ENCODE measurements around the gene FBXO10.

FBXO10 gene, protein sequence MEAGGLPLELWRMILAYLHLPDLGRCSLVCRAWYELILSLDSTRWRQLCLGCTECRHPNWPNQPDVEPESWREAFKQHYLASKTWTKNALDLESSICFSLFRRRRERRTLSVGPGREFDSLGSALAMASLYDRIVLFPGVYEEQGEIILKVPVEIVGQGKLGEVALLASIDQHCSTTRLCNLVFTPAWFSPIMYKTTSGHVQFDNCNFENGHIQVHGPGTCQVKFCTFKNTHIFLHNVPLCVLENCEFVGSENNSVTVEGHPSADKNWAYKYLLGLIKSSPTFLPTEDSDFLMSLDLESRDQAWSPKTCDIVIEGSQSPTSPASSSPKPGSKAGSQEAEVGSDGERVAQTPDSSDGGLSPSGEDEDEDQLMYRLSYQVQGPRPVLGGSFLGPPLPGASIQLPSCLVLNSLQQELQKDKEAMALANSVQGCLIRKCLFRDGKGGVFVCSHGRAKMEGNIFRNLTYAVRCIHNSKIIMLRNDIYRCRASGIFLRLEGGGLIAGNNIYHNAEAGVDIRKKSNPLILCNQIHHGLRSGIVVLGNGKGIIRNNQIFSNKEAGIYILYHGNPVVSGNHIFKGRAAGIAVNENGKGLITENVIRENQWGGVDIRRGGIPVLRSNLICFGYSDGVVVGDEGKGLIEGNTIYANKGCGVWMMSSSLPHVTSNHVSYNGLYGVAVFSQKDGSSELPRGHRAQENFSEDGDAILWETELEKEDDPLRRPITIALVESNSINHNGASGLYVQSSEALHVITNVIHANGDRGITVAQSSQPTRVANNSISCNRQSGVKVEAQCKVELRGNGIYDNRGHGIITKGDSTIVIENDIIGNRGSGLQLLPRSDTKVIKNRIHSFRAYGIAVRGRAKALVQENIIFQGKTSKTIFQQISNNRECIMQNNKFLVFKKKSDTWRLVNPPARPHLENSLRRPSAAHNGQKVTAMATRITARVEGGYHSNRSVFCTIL

DNA sequence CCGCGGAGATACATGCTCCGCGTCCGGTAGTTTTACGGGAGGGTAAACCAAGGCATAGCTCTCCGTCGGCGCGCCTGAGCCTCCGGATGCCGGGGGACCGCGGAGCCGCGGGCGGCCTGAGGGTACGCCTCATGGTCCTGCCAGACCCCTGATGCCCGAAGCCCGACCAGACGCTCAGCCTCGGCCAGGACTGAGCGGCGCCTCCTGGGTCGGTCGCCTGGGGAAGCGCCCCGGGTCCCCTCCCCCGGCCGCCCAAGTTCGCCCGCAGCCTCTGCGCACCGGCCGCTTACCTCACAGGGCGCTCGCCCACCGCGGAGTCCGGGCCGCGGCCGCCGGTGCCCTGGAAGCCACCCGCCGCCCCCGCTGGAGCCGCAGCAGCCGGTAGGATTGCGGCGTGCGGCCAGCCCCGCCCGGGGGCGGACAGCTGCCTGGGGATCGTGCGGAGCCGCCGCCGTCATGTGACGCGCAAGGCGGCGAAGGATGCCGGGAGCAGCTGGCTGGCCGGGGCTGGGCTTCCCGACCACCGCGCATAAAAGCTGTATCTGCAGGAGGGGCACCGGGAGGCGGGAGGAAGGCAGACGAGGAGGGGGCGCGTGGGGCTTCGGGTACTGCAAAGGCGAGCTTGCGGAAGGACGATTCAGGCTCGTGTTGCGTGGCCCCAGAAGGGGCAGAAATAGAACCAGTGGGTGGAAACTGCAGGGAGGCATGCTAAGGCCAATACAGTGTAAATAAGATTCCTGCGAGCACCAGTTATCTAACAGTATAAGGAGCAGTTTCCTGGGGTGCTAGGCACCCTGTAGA, at the start of gene FBXO10:
Gene FBXO10 (minus strand): TSS at position 460 of the 801 bp plus-strand sequence. CDS start 34,612 bp downstream, outside the sequence.
- Histone ChIP-seq H3K27me3 (ENCODE audit: insufficient read depth, poor library complexity, severe bottlenecking) (no peaks in the 10 kb centered on the region), H3K4me1 (ENCODE audit: insufficient read depth, poor library complexity, severe bottlenecking) (peaks cover 3% of the 10 kb centered on the region), H3K36me3 (ENCODE audit: low read depth) (peaks cover 8% of the 10 kb centered on the region), H3K27ac (ENCODE audit: poor library complexity, severe bottlenecking) (peak within 1 kb of the TSS; percentile 27), H3K4me3 (ENCODE audit: severe bottlenecking) (peak within 1 kb of the TSS; percentile 73), H3K9me3 (ENCODE audit: severe bottlenecking) (no peaks in the 10 kb centered on the region)
- DNase-seq (ENCODE audit: low spot score) (peak; percentile 67), ATAC-seq (ENCODE audit: low read depth) (peak; percentile 88)
- TF ChIP-seq, protein P1, sequence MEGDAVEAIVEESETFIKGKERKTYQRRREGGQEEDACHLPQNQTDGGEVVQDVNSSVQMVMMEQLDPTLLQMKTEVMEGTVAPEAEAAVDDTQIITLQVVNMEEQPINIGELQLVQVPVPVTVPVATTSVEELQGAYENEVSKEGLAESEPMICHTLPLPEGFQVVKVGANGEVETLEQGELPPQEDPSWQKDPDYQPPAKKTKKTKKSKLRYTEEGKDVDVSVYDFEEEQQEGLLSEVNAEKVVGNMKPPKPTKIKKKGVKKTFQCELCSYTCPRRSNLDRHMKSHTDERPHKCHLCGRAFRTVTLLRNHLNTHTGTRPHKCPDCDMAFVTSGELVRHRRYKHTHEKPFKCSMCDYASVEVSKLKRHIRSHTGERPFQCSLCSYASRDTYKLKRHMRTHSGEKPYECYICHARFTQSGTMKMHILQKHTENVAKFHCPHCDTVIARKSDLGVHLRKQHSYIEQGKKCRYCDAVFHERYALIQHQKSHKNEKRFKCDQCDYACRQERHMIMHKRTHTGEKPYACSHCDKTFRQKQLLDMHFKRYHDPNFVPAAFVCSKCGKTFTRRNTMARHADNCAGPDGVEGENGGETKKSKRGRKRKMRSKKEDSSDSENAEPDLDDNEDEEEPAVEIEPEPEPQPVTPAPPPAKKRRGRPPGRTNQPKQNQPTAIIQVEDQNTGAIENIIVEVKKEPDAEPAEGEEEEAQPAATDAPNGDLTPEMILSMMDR (IDR thresholded peaks at IDR 0.05; ENCODE audit: poor library complexity, severe bottlenecking): no peak

DNA sequence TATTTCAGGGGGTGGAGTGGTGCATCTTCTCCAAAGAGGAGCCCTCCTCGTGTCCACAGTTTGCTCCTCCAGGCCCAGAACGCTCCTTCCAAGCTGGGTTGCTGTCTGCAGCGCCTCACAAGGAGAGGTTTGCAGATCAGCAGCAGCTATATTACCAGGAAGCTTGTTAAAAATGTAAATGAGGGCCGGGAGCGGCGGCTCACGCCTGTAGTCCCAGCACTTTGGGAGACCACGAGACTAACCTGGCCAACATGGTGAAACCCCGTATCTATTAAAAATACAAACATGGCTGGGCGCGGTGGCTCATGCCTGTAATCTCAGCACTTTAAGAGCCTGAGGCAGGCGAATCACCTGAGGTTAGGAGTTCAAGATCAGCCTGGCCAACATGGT, 49.6 kb upstream of the FBXO10 start:
- TF ChIP-seq, protein P1 (IDR thresholded peaks at IDR 0.05; ENCODE audit: poor library complexity, severe bottlenecking): no peak
- Histone ChIP-seq H3K4me3 (ENCODE audit: severe bottlenecking) (no peak overlapping the region), H3K27me3 (ENCODE audit: insufficient read depth, poor library complexity, severe bottlenecking) (no peaks in the 10 kb centered on the region), H3K27ac (ENCODE audit: poor library complexity, severe bottlenecking) (no peak overlapping the region), H3K36me3 (ENCODE audit: low read depth) (no peaks in the 10 kb centered on the region), H3K4me1 (ENCODE audit: insufficient read depth, poor library complexity, severe bottlenecking) (no peaks in the 10 kb centered on the region), H3K9me3 (ENCODE audit: severe bottlenecking) (no peaks in the 10 kb centered on the region)
- no peak for ATAC-seq (ENCODE audit: low read depth)
- no peak for DNase-seq (ENCODE audit: low spot score)

DNA sequence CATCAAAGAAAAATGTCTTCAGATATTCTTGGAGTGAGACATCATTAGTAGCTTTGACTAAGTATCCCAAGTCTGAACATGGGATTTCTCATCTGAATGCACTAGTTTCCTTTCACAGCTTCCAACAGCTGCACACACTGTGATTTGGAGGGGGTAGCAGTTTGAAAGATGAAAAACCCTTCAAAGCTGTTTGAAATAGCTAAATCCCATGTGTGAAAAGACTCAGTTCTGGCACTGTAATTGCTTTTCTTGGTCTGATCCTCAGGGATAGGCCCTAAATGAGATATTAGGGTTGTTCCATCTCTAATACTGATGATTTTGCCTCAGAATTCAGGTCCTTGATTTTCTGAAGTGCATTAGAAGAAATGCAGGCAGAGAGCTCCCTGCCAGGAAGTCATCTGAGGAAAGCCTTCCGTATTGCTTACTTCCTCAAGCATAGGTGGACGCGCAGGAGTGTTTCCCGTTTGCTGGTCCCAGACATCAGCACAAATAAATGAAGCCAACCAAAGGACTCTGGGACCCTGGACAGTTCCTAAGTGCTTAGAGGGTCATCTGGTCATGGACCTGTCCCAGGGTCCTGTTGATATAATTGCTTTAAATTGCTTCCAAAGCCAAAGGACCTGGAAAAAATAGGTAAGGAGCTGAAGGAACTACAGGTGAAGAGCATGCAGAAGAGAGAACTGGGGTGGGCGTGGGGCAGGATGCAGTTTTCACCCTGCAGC, 49.0 kb upstream of the FBXO10 start:
- no peak for DNase-seq (ENCODE audit: low spot score)
- Histone ChIP-seq H3K27me3 (ENCODE audit: insufficient read depth, poor library complexity, severe bottlenecking) (no peaks in the 10 kb centered on the region), H3K9me3 (ENCODE audit: severe bottlenecking) (no peaks in the 10 kb centered on the region), H3K36me3 (ENCODE audit: low read depth) (no peaks in the 10 kb centered on the region), H3K4me1 (ENCODE audit: insufficient read depth, poor library complexity, severe bottlenecking) (no peaks in the 10 kb centered on the region), H3K27ac (ENCODE audit: poor library complexity, severe bottlenecking) (no peak overlapping the region), H3K4me3 (ENCODE audit: severe bottlenecking) (no peak overlapping the region)
- no peak for ATAC-seq (ENCODE audit: low read depth)
- TF ChIP-seq, protein P1 (IDR thresholded peaks at IDR 0.05; ENCODE audit: poor library complexity, severe bottlenecking): no peak

DNA sequence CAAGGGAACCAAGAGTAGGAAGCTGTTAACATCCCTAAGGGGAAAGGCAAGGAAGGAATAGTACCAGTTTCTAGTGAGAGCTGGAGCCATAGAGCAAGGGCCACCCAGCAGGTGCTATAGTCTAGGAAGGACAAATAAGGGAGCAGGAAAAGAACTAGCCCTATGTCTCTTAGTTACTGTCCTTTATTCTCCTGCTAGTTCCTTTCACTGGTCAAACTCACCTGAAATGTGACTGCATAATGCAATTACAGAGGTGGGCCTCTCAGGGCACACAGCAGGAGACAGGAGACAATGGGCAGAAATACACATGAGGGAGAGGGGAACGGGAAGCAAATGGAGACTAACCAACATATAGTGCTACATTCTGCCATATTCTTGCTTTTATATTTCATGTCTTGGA, 47.9 kb upstream of the FBXO10 start:
- no peak overlapping the region for H3K27ac ChIP-seq (ENCODE audit: poor library complexity, severe bottlenecking)
- H3K4me1 ChIP-seq (ENCODE audit: insufficient read depth, poor library complexity, severe bottlenecking): no peaks in the 10 kb centered on the region
- no peaks in the 10 kb centered on the region for H3K27me3 ChIP-seq (ENCODE audit: insufficient read depth, poor library complexity, severe bottlenecking)
- DNase-seq (ENCODE audit: low spot score) (no peak), ATAC-seq (ENCODE audit: low read depth) (no peak)
- H3K9me3 ChIP-seq (ENCODE audit: severe bottlenecking): no peaks in the 10 kb centered on the region
- H3K36me3 ChIP-seq (ENCODE audit: low read depth): no peaks in the 10 kb centered on the region
- TF ChIP-seq, protein P1 (IDR thresholded peaks at IDR 0.05; ENCODE audit: poor library complexity, severe bottlenecking): no peak
- H3K4me3 ChIP-seq (ENCODE audit: severe bottlenecking): no peak overlapping the region
